Glutamatergic neuron (in vitro differentiated cells): Measurements from ENCODE around the gene DHX58. TPM values are rescaled to one million over a fixed set of nuclear protein-coding genes. Genes with fewer than 3 reads are reported as not detected.

ENCODE experiments used
- DNase-seq: peaks from one replicate; pipeline ENCODE4 v3.0.0; 2022
- H3K27ac Mint-ChIP-seq: one replicate; pipeline ENCODE4 v1.8.0; 2020; ENCODE audit warnings: mild to moderate bottlenecking, mixed read lengths, inconsistent platforms; ENCODE audit not compliant: unreplicated experiment
- H3K27me3 Mint-ChIP-seq: one replicate; pipeline ENCODE4 v1.8.0; 2020; ENCODE audit warnings: mild to moderate bottlenecking, moderate library complexity, mixed read lengths, inconsistent platforms; ENCODE audit not compliant: unreplicated experiment
- H3K36me3 Mint-ChIP-seq: one replicate; pipeline ENCODE4 v1.8.0; 2020; ENCODE audit warnings: mild to moderate bottlenecking, mixed read lengths, inconsistent platforms; ENCODE audit not compliant: unreplicated experiment
- H3K4me1 Mint-ChIP-seq: one replicate; pipeline ENCODE4 v1.8.0; 2020; ENCODE audit warnings: mild to moderate bottlenecking, low read depth, mixed read lengths, inconsistent platforms; ENCODE audit not compliant: unreplicated experiment
- H3K4me3 Mint-ChIP-seq: one replicate; pipeline ENCODE4 v1.8.0; 2020; ENCODE audit warnings: mild to moderate bottlenecking, mixed read lengths, inconsistent platforms; ENCODE audit not compliant: unreplicated experiment
- H3K9me3 Mint-ChIP-seq: one replicate; pipeline ENCODE4 v1.8.0; 2020; ENCODE audit warnings: mild to moderate bottlenecking, moderate library complexity, mixed read lengths, inconsistent platforms; ENCODE audit not compliant: unreplicated experiment
- CTCF ChIP-seq: fragments of 200-600 bp; sonication (generic); IDR thresholded peaks from one replicate; pipeline ENCODE4 v1.5.0; 2021; ENCODE audit not compliant: partially characterized antibody, unreplicated experiment
- total RNA-seq: library from RNA; stranded (reverse); fragmentation: NEBNext Ultra II Directional; extraction: Animal tissue kit (Norgen Biotek cat#: 25700); gene quantifications from one replicate; pipeline ENCODE4 v1.2.1, GENCODE V29; 2021; ENCODE audit not compliant: unreplicated experiment

The DHX58 gene
- total RNA-seq, 1 donor from 2014 or later, result 0.42 TPM

GRCh38 chr17:42114118-42114517 lies 1.6 kb upstream of the DHX58 start:
- H3K4me3 Mint-ChIP-seq, result no peak overlapping the region
- TF ChIP-seq CTCF, result no peak
- no peaks in the 10 kb centered on the region for H3K36me3 Mint-ChIP-seq
- H3K4me1 Mint-ChIP-seq, result peaks cover 3% of the 10 kb centered on the region
- no peak overlapping the region for H3K27ac Mint-ChIP-seq
- peaks cover 6% of the 10 kb centered on the region for H3K27me3 Mint-ChIP-seq
- no peak for DNase-seq
- H3K9me3 Mint-ChIP-seq, result peaks cover 2% of the 10 kb centered on the region

GRCh38 chr17:42113293-42114069 lies 967 bp upstream of the DHX58 start:
- H3K27ac Mint-ChIP-seq, result no peak overlapping the region
- H3K4me3 Mint-ChIP-seq, result no peak overlapping the region
- no peak for DNase-seq
- H3K36me3 Mint-ChIP-seq, result no peaks in the 10 kb centered on the region
- H3K27me3 Mint-ChIP-seq, result peaks cover 6% of the 10 kb centered on the region
- no peaks in the 10 kb centered on the region for H3K4me1 Mint-ChIP-seq
- TF ChIP-seq CTCF, result no peak
- H3K9me3 Mint-ChIP-seq, result peaks cover 2% of the 10 kb centered on the region

GRCh38 chr17:42111871-42112551 lies 503 bp downstream of the DHX58 start:
- Mint-ChIP-seq H3K4me3 (no peak overlapping the region), H3K27me3 (peaks cover 4% of the 10 kb centered on the region), H3K9me3 (peaks cover 2% of the 10 kb centered on the region), H3K27ac (no peak overlapping the region), H3K4me1 (peaks cover 3% of the 10 kb centered on the region), H3K36me3 (no peaks in the 10 kb centered on the region)
- DNase-seq, result no peak
- no peak for TF ChIP-seq CTCF

GRCh38 chr17:42111265-42111636 lies 1.3 kb downstream of the DHX58 start:
- no peak overlapping the region for H3K4me3 Mint-ChIP-seq
- H3K9me3 Mint-ChIP-seq, result peaks cover 2% of the 10 kb centered on the region
- H3K27me3 Mint-ChIP-seq, result peaks cover 4% of the 10 kb centered on the region
- no peak overlapping the region for H3K27ac Mint-ChIP-seq
- no peaks in the 10 kb centered on the region for H3K36me3 Mint-ChIP-seq
- no peak for TF ChIP-seq CTCF
- no peak for DNase-seq
- peaks cover 3% of the 10 kb centered on the region for H3K4me1 Mint-ChIP-seq
